Measurements from ENCODE around the gene MADCAM1.

MADCAM1 gene

DNA sequence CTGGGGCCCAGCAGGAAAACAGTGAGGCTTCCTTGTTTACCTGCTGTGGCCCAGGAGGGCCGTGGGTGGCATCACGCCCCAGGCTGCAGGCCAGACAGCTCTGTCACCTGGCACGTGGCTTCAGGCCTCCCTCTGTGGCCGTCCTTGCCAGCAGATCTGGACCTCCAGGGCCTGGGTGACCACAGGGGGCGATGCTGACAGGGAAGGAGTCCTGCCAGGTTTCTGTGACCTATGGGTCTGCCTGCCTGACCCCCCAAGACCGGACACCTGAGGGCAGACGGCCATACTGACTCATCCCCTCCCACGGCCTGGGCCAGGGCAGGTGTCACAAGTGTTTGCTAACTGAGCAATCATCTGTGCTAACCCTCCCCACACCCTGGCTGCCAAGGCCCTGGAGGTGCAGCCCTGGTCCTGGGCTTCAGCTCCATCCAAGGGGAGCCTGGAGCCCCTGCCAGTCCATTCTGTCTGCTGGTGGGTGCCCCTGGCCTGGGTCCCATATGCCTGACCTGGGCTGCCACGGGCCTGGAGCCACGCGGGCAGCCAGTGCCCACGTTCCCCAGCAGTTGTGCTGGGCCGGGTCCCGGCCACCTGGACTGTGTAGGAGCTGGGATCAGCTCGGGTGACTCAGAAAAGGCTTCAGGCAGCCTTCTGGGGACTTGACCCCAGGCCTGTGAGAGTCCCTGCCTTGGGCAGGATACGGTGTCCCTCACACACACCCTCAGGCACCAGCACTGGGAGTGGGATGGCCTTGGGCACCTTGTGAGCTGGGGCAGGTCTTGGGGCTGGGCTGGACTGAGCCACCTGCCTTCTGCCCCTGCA lies 38.9 kb downstream of the MADCAM1 start:
- FAIRE-seq: no peak

DNA sequence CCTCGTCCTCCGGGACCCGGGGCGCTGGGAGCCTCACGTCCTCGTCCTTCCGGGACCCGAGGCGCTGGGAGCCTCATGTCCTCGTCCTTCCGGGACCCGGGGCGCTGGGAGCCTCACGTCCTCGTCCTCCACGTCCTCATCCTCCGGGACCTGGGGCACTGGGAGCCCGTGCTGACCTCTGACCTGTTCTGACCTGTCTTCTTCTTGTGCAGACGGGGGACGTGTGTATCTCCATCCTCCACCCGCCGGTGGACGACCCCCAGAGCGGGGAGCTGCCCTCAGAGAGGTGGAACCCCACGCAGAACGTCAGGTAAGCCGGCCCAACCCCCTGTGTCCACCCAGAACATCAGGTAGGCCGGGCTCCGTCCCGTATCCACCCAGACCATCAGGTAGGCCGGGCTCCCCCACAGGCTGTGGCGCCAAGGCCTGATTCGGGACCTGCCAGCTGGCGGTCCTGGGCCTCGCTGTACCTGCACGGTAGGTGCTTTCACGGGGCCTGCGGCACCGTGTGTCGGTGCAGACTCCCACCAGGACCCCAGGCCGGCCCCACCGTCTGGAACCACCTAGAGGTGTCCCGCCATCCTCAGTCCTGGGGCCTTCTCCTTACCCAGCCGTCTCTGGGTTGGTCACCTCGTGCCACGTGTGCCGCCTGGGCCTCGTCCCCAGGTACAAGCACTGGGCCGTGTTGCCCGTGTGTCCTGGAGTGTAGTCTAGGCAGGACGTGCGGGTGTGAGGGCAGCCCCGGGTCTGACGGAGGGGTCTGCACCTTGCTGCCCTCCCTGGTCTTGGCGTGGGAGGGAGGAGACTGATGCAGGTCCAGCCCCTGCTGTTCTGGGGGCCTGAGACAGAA lies 40.0 kb downstream of the MADCAM1 start:
- FAIRE-seq: no peak

DNA sequence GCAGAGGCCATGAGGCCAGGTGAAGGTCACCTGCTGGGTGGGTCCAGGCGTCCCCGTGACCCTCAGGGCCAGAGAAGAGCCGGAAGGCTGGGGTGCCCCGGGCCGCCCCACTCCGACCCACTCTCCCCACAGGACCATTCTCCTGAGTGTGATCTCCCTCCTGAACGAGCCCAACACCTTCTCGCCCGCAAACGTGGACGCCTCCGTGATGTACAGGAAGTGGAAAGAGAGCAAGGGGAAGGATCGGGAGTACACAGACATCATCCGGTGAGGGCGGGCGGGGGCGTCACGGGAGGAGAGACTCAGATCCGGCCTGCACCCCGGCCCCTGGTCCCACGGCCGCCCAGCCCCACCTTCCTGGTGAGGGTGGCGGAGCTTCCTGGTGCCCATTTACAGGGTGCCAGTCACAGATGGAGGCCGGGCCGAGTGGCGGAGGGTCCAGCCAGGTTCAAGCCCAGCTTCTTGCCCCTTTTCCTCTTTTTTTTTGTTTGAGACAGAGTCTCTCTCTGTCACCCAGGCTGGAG lies 40.7 kb downstream of the MADCAM1 start:
- FAIRE-seq: no peak

DNA sequence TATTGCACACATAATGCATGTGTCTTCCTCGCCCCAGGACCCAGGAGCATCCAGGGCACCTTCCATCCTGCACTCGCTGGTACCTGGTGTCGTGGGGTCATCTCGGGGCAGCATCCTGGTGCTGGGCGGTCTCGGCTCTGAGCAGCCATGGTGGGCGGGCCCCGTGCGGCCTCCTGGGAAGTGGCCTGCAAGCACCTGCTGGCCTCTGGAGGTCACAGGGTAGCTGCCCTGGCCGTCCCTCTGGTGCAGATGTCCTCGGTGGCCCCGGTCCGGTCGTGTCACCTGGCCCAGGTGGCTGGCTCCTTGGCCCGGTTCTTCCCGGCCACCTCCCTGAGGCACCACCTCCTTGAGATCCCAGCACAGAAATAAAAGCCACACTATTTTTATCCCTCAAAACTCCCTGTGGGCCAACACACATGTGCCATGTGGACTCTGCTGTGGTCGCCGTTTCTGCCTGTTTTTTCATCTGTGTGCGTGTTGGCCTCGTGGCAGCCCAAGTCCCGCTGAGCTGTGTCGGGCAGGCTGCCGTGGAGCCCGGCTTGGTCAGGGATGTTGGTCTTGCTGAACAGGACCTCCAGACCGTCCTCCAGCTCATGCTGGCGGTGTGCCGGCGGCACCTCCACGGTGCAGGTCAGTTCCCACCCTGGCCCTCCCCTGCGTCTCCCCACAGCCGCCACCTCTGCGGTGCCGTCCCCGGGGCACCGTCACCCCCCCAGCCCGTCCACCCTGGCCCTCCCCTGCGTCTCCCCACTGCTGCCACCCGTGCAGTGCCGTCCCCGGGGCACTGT lies 42.5 kb downstream of the MADCAM1 start:
- FAIRE-seq: no peak

DNA sequence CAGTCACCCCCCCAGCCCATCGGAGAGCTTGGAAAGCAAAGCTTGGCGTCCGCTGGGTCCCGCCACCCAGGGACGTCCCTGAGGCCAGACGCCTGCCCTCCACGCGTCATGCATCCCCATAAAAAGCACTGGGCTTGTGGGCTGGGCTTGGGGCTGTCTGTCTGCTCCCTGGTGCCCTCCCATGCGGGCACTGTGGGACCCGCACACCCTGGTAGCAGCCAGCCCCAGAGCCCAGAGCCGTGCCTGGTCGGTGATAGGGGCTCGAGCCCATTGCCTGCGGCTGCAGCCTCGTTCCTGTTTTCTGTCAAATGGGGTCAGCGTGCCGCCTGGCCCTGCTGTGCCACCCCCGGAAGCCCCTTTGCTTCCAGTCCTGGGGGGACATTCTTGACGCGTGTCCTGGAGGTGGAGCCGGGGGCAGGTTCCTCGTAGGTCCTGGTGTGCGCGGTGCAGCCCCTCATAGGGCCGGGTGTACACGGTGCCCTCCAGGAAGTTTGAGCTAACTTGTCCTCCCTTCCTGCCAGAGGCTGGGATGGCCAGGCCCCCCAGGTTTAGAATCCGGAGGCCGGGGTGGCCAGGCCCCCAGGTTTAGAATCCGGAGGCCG lies 43.2 kb downstream of the MADCAM1 start:
- no peak for FAIRE-seq

DNA sequence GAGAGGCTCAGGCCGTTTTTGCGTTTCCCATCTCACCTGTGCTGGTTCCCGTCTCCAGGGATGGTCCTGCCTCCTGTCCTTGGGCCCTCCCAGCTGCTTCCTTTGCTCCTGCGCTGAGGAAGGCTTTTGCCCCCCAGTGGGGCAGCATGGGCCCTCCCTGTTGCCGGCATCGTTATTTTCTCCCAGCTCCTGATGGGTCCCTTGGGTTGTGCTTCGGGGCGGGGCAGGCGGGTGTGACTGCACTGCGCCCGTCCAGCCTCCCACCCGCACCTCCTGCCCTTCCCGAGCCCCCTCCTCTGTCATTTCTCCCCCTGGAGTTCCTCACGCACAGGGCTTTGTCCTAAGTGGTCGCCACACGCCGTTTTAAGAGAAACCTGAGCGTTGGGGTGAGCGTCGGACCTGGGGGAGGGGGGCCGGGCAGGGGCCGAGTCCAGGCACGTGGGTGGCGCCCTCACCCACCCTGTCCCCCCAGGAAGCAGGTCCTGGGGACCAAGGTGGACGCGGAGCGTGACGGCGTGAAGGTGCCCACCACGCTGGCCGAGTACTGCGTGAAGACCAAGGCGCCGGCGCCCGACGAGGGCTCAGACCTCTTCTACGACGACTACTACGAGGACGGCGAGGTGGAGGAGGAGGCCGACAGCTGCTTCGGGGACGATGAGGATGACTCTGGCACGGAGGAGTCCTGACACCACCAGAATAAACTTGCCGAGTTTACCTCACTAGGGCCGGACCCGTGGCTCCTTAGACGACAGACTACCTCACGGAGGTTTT lies 44.8 kb downstream of the MADCAM1 start:
- no peak for FAIRE-seq

DNA sequence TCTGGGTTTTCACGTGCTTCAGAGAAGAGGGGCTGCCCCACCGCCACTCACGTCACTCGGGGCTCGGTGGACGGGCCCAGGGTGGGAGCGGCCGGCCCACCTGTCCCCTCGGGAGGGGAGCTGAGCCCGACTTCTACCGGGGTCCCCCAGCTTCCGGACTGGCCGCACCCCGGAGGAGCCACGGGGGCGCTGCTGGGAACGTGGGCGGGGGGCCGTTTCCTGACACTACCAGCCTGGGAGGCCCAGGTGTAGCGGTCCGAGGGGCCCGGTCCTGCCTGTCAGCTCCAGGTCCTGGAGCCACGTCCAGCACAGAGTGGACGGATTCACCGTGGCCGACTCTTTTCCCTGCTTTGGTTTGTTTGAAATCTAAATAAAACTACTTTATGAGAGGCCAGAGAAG lies 45.4 kb downstream of the MADCAM1 start:
- no peak for FAIRE-seq

DNA sequence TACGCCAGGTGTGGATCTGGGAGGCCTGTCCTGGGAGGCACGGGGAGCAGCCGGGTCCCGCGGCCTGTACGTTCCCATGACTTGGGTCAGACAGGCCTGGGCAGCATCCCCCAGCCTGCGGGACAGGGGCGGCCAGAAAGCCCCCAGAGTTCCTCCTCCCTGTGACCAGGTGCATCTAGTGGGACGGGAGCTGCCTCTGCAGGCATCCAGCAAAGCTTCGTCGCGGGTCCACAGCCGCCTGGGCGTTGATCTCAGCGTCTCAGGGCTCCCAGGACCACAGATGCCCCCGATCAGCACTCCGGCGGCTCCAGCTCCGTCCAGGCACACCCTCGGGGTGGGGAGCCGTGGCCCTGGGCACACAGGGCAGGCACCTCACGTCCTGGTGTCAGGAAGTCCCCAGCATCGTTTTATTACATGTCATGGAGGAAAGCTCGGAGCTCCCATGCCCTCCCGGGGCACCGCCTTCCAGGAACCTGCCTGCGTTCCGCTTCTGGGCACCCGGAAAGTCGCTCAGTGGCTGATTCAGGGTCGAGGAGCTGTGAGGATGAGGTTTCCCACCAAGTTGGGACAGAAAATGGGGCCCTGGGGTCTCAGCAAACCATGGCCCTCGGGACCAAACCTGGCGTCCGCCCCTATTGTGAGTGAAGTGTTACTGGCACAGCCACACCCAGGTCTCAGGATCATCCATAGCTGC lies 46.0 kb downstream of the MADCAM1 start:
- no peak for FAIRE-seq

DNA sequence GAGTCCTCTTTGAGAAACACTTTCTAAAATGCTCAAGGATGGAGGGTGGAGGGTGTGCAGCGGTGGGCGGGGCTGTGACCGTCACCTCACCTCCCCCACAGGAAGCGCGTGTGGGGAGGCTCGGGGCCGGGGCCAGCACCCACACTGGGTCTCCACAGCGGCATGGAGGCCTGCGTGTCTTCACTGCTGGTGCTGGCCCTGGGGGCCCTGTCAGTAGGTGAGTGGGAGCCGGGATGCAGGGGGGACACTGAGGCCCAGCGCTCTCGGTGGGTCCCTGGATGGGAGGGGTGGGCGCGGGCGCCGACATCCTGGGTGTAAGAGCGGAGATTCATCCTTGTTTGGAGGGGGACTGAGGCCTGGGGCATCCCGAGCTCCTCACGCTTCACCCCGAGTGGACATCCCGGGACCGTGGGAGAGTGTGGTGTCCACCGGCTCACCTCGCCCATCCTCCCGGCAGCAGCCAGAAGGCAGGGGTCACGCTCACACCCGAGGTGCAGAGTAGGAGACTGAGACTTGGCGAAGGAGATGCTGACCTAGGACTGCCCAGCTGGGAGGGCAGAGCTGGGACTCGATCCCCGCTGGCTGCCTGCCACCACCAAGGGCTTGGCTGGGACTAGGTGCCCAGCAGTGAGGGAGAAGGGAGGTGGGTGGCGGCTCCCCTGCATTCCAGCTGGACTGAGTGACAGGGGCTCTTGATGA lies 47.8 kb downstream of the MADCAM1 start, which contains the start of gene GZMM:
TSS of gene GZMM (plus strand) at position 144 of the 699 bp plus-strand sequence. CDS start at position 163, 19 bp downstream.
- no peak for FAIRE-seq

DNA sequence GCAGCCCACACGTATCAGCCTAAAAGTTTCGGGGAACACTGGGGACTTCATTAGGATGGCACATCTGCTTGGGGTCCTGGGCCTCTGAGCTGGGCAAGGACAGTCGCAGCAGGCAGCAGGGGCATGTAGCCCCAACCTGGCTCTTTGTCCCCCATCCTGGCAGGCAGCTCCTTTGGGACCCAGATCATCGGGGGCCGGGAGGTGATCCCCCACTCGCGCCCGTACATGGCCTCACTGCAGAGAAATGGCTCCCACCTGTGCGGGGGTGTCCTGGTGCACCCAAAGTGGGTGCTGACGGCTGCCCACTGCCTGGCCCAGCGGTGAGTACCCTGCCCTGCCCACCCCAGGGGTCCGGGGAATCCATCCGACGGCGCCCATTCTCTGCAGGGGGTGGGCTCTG lies 50.8 kb downstream of the MADCAM1 start:
- FAIRE-seq: no peak

DNA sequence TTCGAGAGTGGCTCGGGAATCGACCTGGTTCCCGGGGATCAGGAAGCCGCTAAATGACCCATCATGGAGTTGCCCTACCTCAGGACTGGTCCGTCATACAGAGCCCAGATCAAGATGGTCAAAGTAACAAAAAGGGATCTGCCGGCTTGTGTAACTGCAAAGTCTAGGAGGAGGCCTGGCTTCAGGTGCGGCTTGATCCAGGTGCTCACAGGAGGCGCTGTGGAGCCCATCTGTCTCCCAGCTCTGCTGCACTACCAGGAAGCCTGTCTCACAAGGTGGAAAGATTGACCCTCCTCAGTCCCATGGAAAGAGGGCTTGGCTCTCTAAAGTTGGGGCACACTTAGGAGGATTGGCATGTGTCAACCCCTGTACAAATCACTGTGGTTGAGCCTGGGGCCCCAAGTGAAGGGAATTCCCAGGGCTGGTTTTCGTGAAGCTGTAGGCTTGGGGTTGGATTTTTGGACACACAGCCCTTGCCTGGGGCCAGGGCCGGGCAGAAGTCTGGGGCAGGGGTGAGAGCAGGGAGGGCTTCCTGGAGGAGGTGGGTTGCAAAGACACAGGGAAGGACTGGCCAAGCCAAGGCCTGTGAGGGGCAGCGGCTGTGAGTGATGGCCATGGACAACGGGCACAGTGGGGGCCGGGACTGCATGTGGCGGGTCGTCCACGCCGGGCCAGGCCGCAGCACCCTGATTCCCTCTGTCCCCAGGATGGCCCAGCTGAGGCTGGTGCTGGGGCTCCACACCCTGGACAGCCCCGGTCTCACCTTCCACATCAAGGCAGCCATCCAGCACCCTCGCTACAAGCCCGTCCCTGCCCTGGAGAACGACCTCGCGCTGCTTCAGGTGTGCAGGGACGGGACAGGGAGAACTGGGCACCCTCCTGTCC lies 51.8 kb downstream of the MADCAM1 start:
- FAIRE-seq: no peak

DNA sequence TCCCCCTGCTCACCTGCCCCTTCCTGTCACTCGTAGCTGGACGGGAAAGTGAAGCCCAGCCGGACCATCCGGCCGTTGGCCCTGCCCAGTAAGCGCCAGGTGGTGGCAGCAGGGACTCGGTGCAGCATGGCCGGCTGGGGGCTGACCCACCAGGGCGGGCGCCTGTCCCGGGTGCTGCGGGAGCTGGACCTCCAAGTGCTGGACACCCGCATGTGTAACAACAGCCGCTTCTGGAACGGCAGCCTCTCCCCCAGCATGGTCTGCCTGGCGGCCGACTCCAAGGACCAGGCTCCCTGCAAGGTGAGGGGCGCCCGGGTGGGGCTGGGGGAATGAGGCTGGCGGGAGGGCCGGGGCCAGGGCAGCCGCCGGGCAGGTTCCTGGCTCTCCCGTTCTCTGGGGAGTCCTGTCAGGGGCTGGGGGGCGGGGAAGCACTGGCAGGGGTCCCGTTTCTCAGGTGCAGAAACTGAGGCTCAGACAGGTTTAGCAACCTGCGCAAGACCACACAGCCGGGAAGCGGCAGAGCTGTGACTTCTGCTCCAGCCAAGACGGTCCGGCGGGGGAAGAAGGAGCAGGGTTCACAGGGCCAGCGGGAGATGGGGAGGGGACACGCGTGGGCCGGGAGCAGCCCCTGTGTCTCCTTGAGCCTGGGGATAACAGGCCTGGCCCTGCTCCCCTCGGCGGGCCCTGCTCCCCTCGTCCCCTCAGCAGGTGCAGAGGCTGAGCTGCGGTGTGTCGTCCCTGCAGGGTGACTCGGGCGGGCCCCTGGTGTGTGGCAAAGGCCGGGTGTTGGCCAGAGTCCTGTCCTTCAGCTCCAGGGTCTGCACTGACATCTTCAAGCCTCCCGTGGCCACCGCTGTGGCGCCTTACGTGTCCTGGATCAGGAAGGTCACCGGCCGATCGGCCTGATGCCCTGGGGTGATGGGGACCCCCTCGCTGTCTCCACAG lies 52.9 kb downstream of the MADCAM1 start:
- no peak for FAIRE-seq

DNA sequence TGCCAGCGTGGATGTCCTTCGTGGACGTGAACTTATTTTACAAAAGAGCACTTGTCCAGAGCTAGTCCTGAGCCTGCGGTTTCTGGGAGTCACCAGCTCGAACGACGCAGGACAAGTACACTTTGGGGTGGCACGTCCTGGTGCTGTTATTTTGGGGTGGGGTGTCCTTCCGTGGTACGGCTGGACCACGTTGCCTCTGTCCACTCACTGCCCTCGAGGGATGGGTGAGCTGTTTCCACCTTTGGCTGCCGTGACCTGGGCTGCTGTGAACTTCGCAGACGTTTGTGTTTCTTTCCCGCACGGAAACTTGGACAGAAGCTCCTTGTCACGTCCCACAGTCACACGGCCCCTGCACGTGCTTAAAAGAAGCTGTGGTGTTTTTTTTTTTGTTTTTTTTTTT lies 58.5 kb downstream of the MADCAM1 start:
- no peak for FAIRE-seq
